Common myeloid progenitor, CD34-positive (primary cell): ENCODE results near the gene WAC.

Source experiments
- CTCF ChIA-PET: fragments of 350-600 bp; sonication (Branson Sonifier 250); formaldehyde crosslinking; loops from one replicate; lab custom pipeline; 2021; ENCODE audit warnings: antibody characterized with exemption; lab: Charles Lee
- POLR2A ChIA-PET: fragments of 350-600 bp; sonication (Branson Sonifier 250); formaldehyde crosslinking; loops from one replicate; lab custom pipeline; 2021; ENCODE audit warnings: antibody characterized with exemption; lab: Charles Lee
- DNase-seq, 3 donors: peaks; one replicate each; pipeline versions ENCODE4 v3.0.0 to v3.0.0-alpha.2; 2013
- H3K27ac ChIP-seq, 2 experiments: 1 replicate in 1 of 2; 2 replicates in 1 of 2; pipeline ENCODE4 v1.7.0; 2013; ENCODE audit warnings: inconsistent platforms in 2 of 2, low read length in 2 of 2, mild to moderate bottlenecking in 2 of 2, low read depth in 1 of 2, moderate library complexity in 1 of 2; ENCODE audit not compliant: severe bottlenecking in 2 of 2, insufficient read depth in 1 of 2, poor library complexity in 1 of 2
- H3K27me3 ChIP-seq, 5 experiments: replicated peaks in 2 of 5; 1 replicate in 3 of 5; 2 replicates in 2 of 5; pipeline versions ENCODE4 v1.6.1 to v1.7.0; 2013; ENCODE audit warnings: low read length in 4 of 5, mild to moderate bottlenecking in 2 of 5, moderate library complexity in 2 of 5, inconsistent platforms in 1 of 5; ENCODE audit not compliant: insufficient read depth in 5 of 5, control insufficient read depth in 4 of 5
- H3K36me3 ChIP-seq, 4 experiments: 1 replicate in 2 of 4; 2 replicates in 2 of 4; pipeline versions ENCODE4 v1.6.1 to v1.7.0; 2013; ENCODE audit warnings: low read length in 3 of 4, control low read depth in 1 of 4, mild to moderate bottlenecking in 1 of 4; ENCODE audit not compliant: control insufficient read depth in 4 of 4, insufficient read depth in 4 of 4
- H3K4me1 ChIP-seq, 4 experiments: 1 replicate in 3 of 4; 2 replicates in 1 of 4; pipeline versions ENCODE4 v1.6.1 to v1.7.1; 2013; ENCODE audit warnings: low read length in 3 of 4, mild to moderate bottlenecking in 3 of 4, control low read depth in 1 of 4, inconsistent platforms in 1 of 4, moderate library complexity in 1 of 4; ENCODE audit not compliant: control insufficient read depth in 4 of 4, insufficient read depth in 4 of 4; ENCODE audit errors: control extremely low read depth in 1 of 4
- H3K4me3 ChIP-seq, 7 experiments: 1 replicate in 4 of 7; 2 replicates in 3 of 7; pipeline versions ENCODE4 v1.5.1 to v1.7.0; 2013; ENCODE audit warnings: mild to moderate bottlenecking in 7 of 7, low read length in 6 of 7, moderate library complexity in 6 of 7, inconsistent platforms in 2 of 7, low read depth in 2 of 7, control low read depth in 1 of 7; ENCODE audit not compliant: insufficient read depth in 4 of 7, control insufficient read depth in 1 of 7; ENCODE audit errors: extremely low read depth in 1 of 7
- H3K9me3 ChIP-seq, 5 experiments: 1 replicate in 4 of 5; 2 replicates in 1 of 5; pipeline versions ENCODE4 v1.6.1 to v1.7.1; 2013; ENCODE audit warnings: low read length in 4 of 5, mild to moderate bottlenecking in 2 of 5, inconsistent platforms in 1 of 5, low read depth in 1 of 5, moderate library complexity in 1 of 5; ENCODE audit not compliant: control insufficient read depth in 4 of 5, insufficient read depth in 2 of 5; ENCODE audit errors: control extremely low read depth in 1 of 5
- WGBS: methylation state at CpG from one replicate; pipeline ENCODE4 v1.1.5; 2013; ENCODE audit not compliant: insufficient coverage; 5-methylcytosine and 5-hydroxymethylcytosine counted together

The WAC gene

DNA sequence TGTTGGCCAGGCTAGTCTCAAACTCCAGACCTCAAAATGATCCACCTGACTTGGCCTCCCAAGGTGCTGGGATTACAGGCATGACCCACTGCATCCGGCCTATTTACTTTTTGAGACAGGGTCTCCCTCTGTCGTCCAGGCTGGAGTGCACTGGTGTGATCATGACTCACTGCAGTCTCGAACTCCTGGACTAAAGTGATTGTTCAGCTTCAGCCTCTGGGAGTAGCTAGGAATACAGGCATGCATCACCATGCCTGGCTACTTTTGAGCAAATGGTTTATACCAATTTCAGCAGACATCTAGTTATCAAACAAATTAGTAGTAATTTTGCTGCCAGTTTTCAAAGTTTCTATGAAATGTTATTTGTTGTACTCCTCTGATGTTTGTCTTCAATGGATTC is 2.2 kb upstream of the WAC start:
- Histone ChIP-seq H3K27ac (no peak overlapping the region), H3K36me3 (peaks cover 7 to 17% (median 11%) of the 10 kb centered on the region in 4 experiments), H3K9me3 (peaks cover 0 to 4% (median 0%) of the 10 kb centered on the region in 5 experiments), H3K27me3 (no peaks in the 10 kb centered on the region), H3K4me1 (peaks cover 12 to 30% (median 18%) of the 10 kb centered on the region in 4 experiments), H3K4me3 (peak overlapping the region in 1 of 7 experiments; percentile 79)
- ChIA-PET POLR2A (interaction anchor here (0.7 kb wide), 1 partner anchor 465 kb away, joined by 7 read pairs; no protein-coding TSS in a partner anchor), CTCF (no interaction called here)
- DNase-seq = no peak
- 83% methylated on average over 1 of the region's 3 CpGs for WGBS

DNA sequence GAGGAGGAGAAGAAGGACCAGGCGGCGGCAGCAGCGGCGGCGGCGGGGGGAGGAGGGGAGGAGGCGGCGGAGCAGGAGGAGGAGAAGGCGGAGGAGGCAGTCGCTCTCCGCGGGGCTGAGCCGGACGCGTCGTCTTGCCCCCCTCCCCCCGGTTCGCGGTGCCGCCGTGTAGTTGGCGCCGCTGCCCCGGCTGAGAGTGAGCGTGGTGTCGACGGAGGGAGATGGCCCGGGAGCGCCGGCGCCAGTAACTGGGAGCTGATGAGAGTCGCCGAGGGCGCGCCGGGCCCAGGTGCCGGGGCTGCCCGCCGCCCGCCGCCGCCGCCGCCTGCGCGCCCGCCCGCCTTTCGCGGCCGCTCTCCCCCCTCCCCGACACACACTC is 257 bp downstream of the WAC start:
- no peak for DNase-seq
- ChIA-PET CTCF (interaction anchor here (1.8 kb wide), 1 partner anchor 11 kb away, joined by 6 read pairs; no protein-coding TSS in a partner anchor), POLR2A (interaction anchor here (0.6 to 1.4 kb wide), 3 partner anchors 13 to 208 kb away, joined by 3 to 7 read pairs (median 3); no protein-coding TSS in a partner anchor)
- H3K4me1 ChIP-seq = peaks cover 12 to 35% (median 18%) of the 10 kb centered on the region in 4 experiments
- no peaks in the 10 kb centered on the region for H3K27me3 ChIP-seq
- WGBS = 0% methylated on average over 37 of the region's 52 CpGs
- peak overlapping the region; percentile 79 to 99 (median 91) for H3K4me3 ChIP-seq
- no peaks in the 10 kb centered on the region for H3K9me3 ChIP-seq
- H3K36me3 ChIP-seq = peaks cover 11 to 28% (median 22%) of the 10 kb centered on the region in 4 experiments
- H3K27ac ChIP-seq = peak overlapping the region; percentile 98 to 99

DNA sequence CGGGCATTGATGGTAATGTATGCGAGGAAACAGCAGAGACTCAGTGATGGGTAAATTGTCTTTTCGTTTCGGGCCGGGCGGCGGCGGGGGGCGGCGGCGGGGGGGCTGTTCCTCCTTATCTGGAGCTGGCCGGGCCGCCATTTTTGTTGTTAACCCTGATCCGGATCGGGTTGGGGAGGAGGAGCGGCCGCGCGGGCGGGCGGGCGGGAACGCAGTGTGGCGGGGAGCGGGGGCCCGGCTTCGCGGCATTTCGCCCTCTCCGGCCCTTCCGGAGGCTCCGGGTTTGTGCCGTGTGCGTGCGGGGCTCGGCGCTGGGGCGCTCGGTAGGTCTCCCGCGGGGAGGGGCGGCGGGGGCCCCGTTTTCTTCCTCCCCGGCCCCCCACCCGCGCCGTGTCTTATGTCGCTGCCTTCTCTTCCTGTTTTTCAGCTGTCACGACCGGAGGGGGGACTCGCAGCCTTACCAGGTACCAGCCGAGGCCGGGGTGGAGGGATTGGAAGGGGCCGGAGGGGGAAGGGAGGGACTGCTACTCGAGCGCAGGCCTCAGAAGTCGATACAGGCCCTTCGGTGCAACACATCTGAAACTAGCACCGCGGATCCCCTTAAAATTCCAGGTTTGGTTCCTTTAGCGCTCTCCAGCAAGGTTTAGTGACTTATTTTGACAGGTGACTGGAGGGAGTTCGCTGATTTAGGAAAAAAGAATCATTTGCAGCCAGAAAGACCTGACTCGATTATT is 820 bp downstream of the WAC start:
- H3K4me1 ChIP-seq = peaks cover 12 to 35% (median 18%) of the 10 kb centered on the region in 4 experiments
- peak overlapping the region; percentile 94 to 96 for H3K27ac ChIP-seq
- peak; percentile 50 to 67 (median 64) for DNase-seq
- CTCF ChIA-PET = interaction anchor here (0.8 to 3.9 kb wide), 3 partner anchors 11 to 18 kb away, joined by 5 to 22 read pairs (median 6); no protein-coding TSS in a partner anchor
- no peaks in the 10 kb centered on the region for H3K9me3 ChIP-seq
- H3K27me3 ChIP-seq = no peaks in the 10 kb centered on the region
- 0% methylated on average over 29 of the region's 64 CpGs for WGBS
- H3K36me3 ChIP-seq = peaks cover 11 to 33% (median 23%) of the 10 kb centered on the region in 4 experiments
- peak overlapping the region; percentile 79 to 99 (median 91) for H3K4me3 ChIP-seq
- POLR2A ChIA-PET = interaction anchor here (0.6 to 1.4 kb wide), 2 partner anchors 18 to 208 kb away, joined by 3 read pairs; no protein-coding TSS in a partner anchor

DNA sequence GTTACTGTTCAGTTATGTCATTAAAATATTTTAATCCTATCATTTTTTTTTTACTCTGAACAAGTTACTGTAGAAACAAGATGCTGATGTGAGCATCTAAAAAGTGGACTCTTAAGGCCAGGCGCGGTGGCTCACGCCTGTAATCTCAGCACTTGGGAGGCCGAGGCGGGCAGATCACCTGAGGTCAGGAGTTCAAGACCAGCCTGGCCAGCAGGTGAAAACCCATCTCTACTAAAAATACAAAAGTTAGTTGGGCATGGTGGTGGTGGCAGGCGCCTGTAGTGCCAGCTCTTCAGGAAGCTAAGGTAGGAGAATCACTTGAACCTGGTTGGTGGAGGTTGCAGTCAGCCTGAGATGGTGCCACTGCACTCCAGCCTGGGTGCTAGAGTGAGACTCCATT is 2.9 kb downstream of the WAC start:
- CTCF ChIA-PET = interaction anchor here (3.9 kb wide), 1 partner anchor 10 kb away, joined by 22 read pairs; no protein-coding TSS in a partner anchor
- Histone ChIP-seq H3K9me3 (no peaks in the 10 kb centered on the region), H3K4me3 (no peak overlapping the region), H3K27ac (no peak overlapping the region), H3K4me1 (peaks cover 7 to 30% (median 12%) of the 10 kb centered on the region in 4 experiments), H3K36me3 (peaks cover 16 to 53% (median 34%) of the 10 kb centered on the region in 4 experiments), H3K27me3 (no peaks in the 10 kb centered on the region)
- no peak for DNase-seq
- 100% methylated on average over 4 of the region's 6 CpGs for WGBS
- POLR2A ChIA-PET = no interaction called here

DNA sequence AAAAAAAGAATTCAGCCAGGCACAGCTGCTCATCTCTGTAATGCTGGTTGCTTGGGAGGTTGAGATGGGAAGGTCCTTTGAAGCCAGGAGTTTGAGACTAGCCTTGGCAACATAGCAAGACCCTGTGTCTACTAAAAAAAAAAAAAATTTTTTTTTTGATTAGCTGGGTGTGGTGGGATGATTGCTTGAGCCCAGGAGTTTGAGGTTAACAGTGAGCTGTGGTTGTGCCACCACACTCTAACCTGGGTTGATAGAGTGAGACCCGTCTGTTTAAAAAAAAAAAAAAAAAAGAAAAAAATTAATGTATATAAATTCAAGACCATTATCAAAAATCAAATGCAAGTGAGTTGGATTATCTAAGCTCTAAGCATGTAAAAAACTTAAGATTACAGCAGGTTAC is 5.7 kb downstream of the WAC start:
- POLR2A ChIA-PET = no interaction called here
- no peak for DNase-seq
- CTCF ChIA-PET = interaction anchor here (1.0 to 2.6 kb wide), 2 partner anchors 18 to 51 kb away, joined by 3 to 10 read pairs; no protein-coding TSS in a partner anchor
- no CpG with 5 or more reads among the region's 1 CpG for WGBS
- H3K27me3 ChIP-seq = no peaks in the 10 kb centered on the region
- peaks cover 0 to 22% (median 8%) of the 10 kb centered on the region in 4 experiments for H3K4me1 ChIP-seq
- H3K4me3 ChIP-seq = no peak overlapping the region
- H3K36me3 ChIP-seq = peaks cover 19 to 73% (median 49%) of the 10 kb centered on the region in 4 experiments
- no peak overlapping the region for H3K27ac ChIP-seq
- H3K9me3 ChIP-seq = no peaks in the 10 kb centered on the region

DNA sequence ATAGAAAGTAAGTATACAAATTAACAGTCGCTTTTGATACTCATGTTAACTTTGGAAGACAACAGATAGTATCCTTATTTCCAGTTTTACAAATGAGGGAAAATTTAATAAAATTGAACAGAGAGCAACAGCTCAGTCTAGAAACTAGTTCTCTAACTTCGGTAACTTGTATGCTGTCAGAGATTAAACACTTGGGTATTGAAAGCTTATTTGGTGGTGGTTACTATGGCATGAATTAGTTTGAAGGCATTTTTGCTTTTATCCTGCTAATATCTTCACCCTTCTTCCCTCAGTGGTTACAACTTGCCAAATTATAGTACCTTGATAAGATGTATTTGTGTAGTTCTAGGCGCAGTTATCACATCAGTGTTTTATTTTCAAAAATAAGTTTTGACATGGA is 7.2 kb downstream of the WAC start:
- Histone ChIP-seq H3K4me1 (peaks cover 0 to 11% (median 0%) of the 10 kb centered on the region in 4 experiments), H3K4me3 (no peak overlapping the region), H3K9me3 (no peaks in the 10 kb centered on the region), H3K27me3 (no peaks in the 10 kb centered on the region), H3K36me3 (peaks cover 19 to 85% (median 58%) of the 10 kb centered on the region in 4 experiments), H3K27ac (no peak overlapping the region)
- ChIA-PET POLR2A (no interaction called here), CTCF (interaction anchor here (3.0 kb wide), 1 partner anchor 16 kb away, joined by 12 read pairs; no protein-coding TSS in a partner anchor)
- WGBS = 100% methylated on average over 1 of the region's 3 CpGs
- no peak for DNase-seq
